SU-DHL-6 (cell line): ENCODE data around the gene CCDC85A.

Experiments used
- H2AFZ ChIP-seq: fragments of 200-600 bp; sonication (generic); 2 replicates; pipeline ENCODE4 v1.6.1; 2014; ENCODE audit warnings: low read depth, mild to moderate bottlenecking, moderate library complexity, mixed read lengths, antibody characterized with exemption, low read length; ENCODE audit not compliant: severe bottlenecking
- H3F3A ChIP-seq: fragments of 200-600 bp; shearing (Covaris generic); 2 replicates; pipeline ENCODE4 v1.6.0; 2016; ENCODE audit warnings: antibody characterized with exemption, mild to moderate bottlenecking; ENCODE audit not compliant: insufficient read depth
- H3K27ac ChIP-seq: fragments of 200-600 bp; sonication (generic); 2 replicates; pipeline ENCODE4 v1.5.1; 2016; ENCODE audit warnings: low read depth, mild to moderate bottlenecking, low read length, moderate library complexity, mixed read lengths
- H3K27me3 ChIP-seq: fragments of 200-600 bp; sonication (generic), shearing (Covaris generic); 2 replicates; pipeline ENCODE4 v1.6.0; 2014; ENCODE audit warnings: mild to moderate bottlenecking, low read length
- H3K36me3 ChIP-seq: fragments of 200-600 bp; sonication (generic); 2 replicates; pipeline ENCODE4 v1.6.1; 2014; ENCODE audit warnings: mild to moderate bottlenecking, low read length, mixed read lengths
- H3K4me2 ChIP-seq: fragments of 300-600, 200-600 bp; shearing (Covaris generic), sonication (generic); 2 replicates; pipeline ENCODE4 v1.6.0; 2014; ENCODE audit warnings: low read length, low read depth, mild to moderate bottlenecking; ENCODE audit not compliant: poor library complexity, severe bottlenecking
- H3K4me3 ChIP-seq: fragments of 200-600 bp; sonication (generic); 2 replicates; pipeline ENCODE4 v1.5.1; 2014; ENCODE audit warnings: antibody characterized with exemption, low read length, mild to moderate bottlenecking, mixed read lengths; ENCODE audit not compliant: insufficient read depth, poor library complexity, severe bottlenecking
- H3K79me2 ChIP-seq: fragments of 200-600 bp; sonication (generic); 2 replicates; pipeline ENCODE4 v1.6.1; 2014; ENCODE audit warnings: mild to moderate bottlenecking, low read length, moderate library complexity; ENCODE audit not compliant: insufficient read depth
- H3K9ac ChIP-seq: fragments of 200-600 bp; sonication (generic); 2 replicates; pipeline ENCODE4 v1.7.0; 2014; ENCODE audit warnings: mild to moderate bottlenecking, low read length
- H3K9me2 ChIP-seq: fragments of 200-600 bp; sonication (generic); replicated peaks from 2 replicates; pipeline ENCODE4 v1.6.1; 2014; ENCODE audit warnings: low read length; ENCODE audit not compliant: insufficient read depth
- H3K9me3 ChIP-seq: fragments of 200-600 bp; sonication (generic); 2 replicates; pipeline ENCODE4 v1.6.1; 2014; ENCODE audit warnings: low read length, mixed read lengths; ENCODE audit not compliant: insufficient read depth
- H4K20me1 ChIP-seq: fragments of 200-600 bp; sonication (generic); 2 replicates; pipeline ENCODE4 v1.6.1; 2014; ENCODE audit warnings: low read depth, mild to moderate bottlenecking, antibody characterized with exemption, low read length, moderate library complexity, mixed read lengths
- CTCF ChIP-seq: fragments of 200-600 bp; sonication (generic); IDR thresholded peaks from one replicate; pipeline ENCODE4 v1.5.1; 2017; ENCODE audit warnings: antibody characterized with exemption, mild to moderate bottlenecking, low read length, moderate library complexity; ENCODE audit not compliant: insufficient read depth, poor library complexity, severe bottlenecking
- EZH2phosphoT487 ChIP-seq: fragments of 200-600 bp; sonication (generic), shearing (Covaris generic); conservative IDR thresholded peaks from 2 replicates; pipeline ENCODE4 v1.6.1; 2018; ENCODE audit warnings: mild to moderate bottlenecking, antibody characterized with exemption, low read length, moderate library complexity, mixed read lengths

The CCDC85A gene

GRCh38 chr2:56344771-56345170 is 161.0 kb downstream of the CCDC85A start:
- Histone ChIP-seq H3K27ac (no peak overlapping the region), H3K4me3 (no peak overlapping the region), H3K79me2 (no peaks in the 10 kb centered on the region), H3K9me3 (no peaks in the 10 kb centered on the region), H3K9ac (no peak overlapping the region), H3K9me2 (no peaks in the 10 kb centered on the region), H4K20me1 (no peaks in the 10 kb centered on the region), H2AFZ (no peak overlapping the region), H3K36me3 (no peaks in the 10 kb centered on the region), H3K4me2 (no peak overlapping the region), H3K27me3 (no peaks in the 10 kb centered on the region), H3F3A (no peaks in the 10 kb centered on the region)
- no peak for TF ChIP-seq EZH2phosphoT487
- no peak for TF ChIP-seq CTCF

DNA sequence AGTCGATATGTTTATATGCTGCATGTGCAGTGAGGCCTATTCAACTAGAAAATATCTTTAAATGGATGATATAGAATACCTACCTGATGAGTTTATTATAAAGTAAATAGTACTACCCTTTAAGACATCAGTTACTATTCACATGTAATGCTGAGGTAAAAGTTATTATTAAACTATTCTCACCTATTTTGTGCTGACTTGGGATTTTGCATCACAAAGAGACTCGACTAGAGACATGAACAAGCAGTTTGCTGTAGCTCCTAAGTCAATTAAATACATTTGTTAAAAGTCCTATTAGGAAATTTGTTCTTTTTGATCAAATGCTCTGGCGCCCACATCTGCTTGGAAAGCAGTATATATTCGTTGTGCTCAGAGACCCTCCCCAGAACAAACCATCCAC is 164.1 kb downstream of the CCDC85A start:
- Histone ChIP-seq H3K9me3 (no peaks in the 10 kb centered on the region), H3K9me2 (no peaks in the 10 kb centered on the region), H3K4me3 (no peak overlapping the region), H3K27me3 (no peaks in the 10 kb centered on the region), H3K79me2 (no peaks in the 10 kb centered on the region), H3K36me3 (no peaks in the 10 kb centered on the region), H3K9ac (no peak overlapping the region), H3K27ac (no peak overlapping the region), H2AFZ (no peak overlapping the region), H3F3A (no peaks in the 10 kb centered on the region), H4K20me1 (no peaks in the 10 kb centered on the region), H3K4me2 (no peak overlapping the region)
- no peak for TF ChIP-seq CTCF

DNA sequence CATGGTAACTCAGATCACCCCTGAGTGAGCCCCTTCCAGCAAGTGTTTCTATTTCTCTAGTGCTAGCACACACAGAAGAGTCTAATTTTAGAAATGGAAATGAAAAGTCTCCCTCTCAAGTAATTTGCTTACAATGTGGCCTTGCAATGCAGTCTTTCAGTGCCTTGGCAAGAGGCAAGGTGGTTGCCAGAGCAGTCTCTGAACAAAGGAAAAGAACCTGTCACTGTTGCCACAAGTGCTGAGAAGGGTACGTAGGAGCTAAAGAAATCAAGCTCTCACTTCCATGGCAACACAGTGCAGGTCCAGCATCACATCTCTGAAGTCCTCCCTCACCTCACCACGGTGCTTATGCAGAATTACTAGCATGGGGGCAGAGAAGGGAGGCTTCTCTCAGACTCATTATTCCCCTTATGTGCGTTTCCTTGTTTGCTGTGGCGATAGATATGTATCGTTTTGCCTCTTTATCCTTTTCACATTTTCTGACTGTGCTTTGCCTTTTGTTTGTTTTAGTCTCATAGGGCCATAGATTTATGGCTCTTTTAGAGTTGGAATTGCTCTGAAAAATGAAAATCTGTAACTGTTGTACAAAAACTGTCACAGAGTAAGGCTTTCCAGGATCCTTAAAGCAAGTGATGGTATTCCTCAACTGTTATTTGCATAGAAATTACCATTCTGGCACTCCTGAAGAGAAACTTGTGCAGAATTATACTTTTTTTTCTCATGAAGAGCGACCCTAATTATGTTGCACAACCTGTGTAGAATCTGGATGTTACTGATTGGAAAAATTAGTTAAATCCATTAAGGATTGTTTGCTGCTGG is 164.8 kb downstream of the CCDC85A start:
- TF ChIP-seq CTCF = no peak
- TF ChIP-seq EZH2phosphoT487 = no peak
- no peak overlapping the region for H3K9ac ChIP-seq
- H3K27me3 ChIP-seq = no peaks in the 10 kb centered on the region
- no peaks in the 10 kb centered on the region for H3F3A ChIP-seq
- no peak overlapping the region for H2AFZ ChIP-seq
- no peaks in the 10 kb centered on the region for H3K9me2 ChIP-seq
- no peaks in the 10 kb centered on the region for H3K9me3 ChIP-seq
- no peaks in the 10 kb centered on the region for H4K20me1 ChIP-seq
- no peaks in the 10 kb centered on the region for H3K36me3 ChIP-seq
- no peak overlapping the region for H3K27ac ChIP-seq
- no peaks in the 10 kb centered on the region for H3K79me2 ChIP-seq
- H3K4me2 ChIP-seq = no peak overlapping the region
- no peak overlapping the region for H3K4me3 ChIP-seq
